Measurements from ENCODE around the gene PCSK5.

The PCSK5 gene

DNA sequence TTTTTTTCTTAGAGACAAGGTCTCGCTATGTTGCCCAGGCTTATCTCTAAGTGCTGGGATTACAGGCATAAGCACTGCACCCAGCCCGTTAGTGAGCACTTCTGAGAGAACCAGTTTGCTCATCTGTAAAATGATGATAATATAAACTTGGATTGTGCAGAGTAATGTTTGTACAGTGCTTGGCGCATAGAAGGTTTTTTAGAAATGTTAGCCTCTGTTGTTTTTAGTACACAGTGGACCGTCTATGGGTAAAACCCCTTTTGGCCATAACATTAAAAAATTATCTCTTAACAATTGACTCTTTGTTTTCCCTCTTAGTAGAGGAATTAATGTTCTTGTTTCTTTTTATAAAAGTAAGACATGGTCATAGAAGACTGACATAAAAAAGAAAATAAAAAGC is 202.1 kb downstream of the PCSK5 start:
- no peak for DNase-seq

DNA sequence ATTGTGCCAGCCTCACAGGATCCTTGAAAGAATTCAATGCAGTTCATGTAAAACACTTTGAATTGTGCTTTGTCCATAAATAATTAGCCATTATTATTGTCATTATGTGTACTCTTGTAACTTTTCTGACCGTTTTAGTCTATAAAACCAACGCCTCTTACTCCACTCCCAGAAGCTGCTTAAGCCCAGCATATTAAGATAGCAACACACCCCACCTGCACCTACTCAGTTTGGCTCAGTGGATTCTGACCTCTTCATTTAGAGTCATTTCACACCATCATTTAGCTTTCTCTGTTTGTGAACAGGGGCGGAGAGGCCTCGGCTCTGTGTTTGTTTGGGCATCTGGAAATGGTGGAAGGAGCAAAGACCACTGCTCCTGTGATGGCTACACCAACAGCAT is 205.1 kb downstream of the PCSK5 start:
- no peak for DNase-seq

DNA sequence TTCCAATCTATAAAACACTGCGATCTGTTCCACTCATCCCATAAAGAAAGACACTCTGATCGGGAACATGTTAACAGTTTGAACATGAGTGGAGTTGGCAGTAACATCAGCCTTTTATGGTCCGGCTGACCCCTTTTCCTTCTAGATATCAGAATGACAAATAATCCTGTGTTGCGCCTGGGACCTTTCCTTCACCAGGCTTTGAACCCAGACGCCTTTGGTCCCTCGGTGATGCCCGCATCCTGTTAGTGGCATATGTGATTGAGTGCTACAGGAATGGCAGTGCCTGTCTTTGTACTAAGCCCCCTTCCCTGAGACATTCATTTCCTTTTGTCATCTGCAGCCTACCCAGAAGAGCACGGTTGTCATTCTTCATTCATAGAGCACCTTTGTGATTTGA is 209.0 kb downstream of the PCSK5 start:
- no peak for DNase-seq

DNA sequence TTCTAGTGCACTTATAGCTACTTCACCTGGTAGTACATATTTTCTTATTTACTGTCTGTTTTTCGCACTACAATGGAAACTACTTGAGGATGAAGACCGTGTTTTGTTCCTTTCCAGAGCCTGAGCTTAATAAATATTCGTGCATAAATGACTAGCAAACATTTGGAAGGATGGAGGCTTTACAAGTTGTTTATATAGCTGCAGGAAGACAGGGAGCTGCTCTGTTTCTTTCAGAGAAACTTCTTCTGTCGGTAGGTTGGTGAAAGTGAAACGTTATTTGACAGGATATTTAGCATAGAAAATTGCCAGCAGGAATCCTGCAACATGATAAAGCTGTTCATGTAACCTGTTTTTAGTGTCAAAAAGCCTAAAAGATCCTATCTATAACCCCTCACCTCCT is 210.6 kb downstream of the PCSK5 start:
- DNase-seq: no peak

DNA sequence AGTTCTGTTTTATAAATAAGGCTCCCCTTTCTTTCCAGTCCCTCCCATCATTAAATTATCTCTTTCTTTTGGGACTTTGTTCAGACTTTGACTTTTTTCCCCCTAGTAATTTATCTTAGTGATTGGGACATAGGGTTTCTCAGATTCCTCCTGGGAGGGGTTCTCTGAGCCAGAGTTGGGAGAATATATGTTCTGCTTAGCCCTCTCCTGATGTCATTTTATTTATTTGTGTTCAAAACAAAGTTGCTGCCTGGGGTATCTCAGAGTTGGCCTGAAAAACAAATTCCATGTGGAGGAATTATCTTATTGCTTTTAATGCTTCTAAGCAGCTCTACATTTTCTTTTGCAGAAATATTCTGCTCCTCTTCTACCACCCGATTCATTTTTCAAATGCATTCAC is 211.0 kb downstream of the PCSK5 start:
- no peak for DNase-seq

DNA sequence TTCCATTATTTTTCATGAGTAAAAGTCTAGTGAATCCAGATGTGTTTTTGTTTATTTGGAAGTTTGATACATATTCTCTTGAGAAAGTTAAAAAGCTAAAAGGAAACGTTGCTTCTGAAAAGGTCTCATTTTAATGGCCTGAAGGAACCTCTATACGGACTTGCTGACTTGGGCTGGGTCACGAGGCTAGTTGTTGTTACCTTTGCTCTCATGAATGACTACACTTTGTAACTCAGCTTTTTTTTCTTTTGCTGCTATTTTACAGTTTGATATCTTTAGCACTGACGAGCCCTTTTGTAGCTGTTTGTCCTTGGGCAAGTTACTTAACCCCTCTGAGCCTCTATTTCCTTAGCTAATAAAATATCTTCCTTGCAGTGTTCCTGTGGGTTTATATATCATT is 211.5 kb downstream of the PCSK5 start:
- DNase-seq: no peak

DNA sequence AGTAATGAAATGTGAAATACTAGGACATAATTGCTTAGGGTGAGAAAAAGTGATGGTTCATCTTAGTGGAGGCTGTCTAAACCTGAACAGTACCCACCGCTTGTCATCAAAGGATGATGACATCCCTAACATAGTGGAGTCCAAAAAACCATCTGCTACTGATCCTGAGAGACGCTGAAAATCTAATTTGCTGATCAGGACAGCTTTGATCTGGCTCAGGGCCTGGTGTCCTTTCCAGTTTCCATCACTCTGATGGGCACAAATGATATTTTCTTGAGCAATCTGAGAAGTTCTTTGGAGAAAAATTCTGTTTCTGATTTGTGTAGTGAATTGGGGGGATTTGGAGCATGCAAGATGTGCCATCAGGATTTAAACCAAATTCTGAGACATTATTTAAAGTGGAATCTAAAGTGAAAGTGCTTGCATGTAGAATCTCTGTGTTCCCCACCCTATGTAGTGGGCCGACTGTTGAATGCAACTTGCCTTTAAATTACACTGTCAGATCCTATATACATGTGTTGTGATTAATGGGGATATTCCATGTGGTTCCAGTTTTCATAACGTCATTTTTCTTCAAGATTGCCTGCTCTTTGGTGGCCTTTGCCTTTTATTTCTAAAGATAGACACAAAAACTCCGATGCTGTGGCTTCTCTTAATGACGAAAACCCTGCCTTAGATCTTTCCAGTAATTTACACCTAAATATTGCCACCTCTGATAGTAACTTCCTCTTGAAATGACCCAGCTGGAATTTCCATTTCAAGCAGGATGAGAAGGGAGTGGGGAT is 213.2 kb downstream of the PCSK5 start:
- no peak for DNase-seq

DNA sequence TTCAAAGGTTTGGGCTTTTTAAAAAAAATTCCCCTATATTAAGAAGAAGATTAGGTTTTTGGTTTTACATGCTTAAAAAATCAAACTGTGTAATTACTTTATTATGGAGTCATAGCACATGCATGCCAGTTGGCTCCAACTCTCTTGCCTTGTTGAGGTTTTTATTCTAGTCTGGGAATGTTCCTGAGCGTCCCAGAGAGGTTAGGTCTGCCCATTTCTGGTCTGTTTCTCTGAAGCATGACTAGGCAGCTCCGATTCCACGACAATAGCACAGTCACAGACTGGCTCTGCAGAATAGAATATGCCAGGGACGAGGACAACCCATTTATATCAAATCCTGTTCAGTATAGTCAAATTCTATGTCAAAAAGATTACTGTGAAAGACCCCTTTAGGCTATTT is 217.0 kb downstream of the PCSK5 start:
- DNase-seq: no peak

DNA sequence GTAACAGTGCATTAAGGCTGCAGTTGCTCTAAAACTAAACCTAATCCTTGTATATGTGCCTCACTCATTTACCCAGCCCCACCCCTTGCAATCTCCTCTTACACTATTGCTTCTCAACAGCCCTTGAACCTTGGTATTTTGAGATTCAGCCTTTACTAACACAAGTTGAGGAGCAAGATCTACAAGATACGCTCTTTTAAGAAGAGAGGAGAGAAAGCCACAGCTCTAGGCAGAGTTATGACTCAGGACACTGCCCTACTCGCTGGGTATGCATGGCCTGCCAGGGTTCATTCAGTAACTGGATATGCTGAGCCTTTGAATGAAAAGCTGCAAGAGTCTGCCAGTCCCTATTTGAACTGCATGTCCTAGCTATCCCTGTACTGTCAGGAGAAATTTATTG is 219.5 kb downstream of the PCSK5 start:
- no peak for DNase-seq

DNA sequence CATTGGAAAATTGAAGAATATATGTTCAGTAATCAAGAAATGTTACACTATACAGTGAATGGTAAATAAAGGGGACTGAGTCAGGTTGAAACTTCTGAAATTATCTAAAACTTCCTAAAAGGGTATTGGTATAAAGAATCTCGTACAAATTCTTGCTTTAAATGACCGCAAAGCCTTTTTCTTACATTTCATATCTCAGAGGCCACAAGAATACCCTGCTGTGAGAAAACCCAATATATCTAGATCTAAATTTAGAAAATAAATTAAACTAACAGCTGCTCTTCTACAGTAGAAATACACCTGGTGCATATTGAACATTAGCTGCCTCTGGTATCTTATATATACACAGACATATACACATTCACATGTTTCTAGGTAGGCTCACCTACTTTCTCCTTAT is 221.7 kb downstream of the PCSK5 start:
- no peak for DNase-seq

DNA sequence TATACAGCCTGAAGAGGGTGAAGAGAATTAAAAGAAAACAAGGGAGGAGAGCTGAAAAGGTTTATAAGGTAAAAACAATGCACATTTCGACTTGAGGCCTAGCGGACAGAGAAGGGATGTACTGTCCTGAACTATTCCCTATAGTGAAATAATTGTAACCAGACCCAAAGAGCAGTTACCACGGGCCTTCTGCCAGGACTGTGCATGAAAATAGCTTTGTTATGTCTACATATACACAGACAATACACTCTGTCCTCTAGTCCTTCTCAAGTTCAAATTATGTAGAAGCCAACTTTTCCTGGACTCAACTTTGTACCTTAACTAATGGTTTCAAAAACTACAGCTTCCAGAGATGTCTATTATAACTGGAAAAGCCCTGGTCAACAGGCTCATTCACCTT is 223.7 kb downstream of the PCSK5 start:
- DNase-seq: no peak

DNA sequence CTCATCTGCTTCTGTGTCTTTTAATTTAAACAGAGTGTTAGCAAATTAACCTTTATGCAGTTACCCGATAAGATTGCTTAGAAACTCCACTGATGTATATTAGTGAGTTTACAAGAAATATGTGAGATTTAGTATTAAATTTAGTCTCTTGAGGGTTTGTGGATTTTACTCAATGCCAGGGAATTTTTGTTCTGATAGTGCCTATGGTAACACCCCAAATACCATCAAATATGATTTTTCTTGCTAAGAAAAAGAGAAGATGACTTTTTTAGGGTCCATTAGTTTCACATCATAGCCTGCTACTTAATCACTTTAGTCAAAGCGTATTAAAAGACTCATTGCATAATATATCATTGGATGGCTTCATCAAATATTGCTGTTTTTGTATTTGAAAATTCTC is 224.9 kb downstream of the PCSK5 start:
- DNase-seq: no peak

DNA sequence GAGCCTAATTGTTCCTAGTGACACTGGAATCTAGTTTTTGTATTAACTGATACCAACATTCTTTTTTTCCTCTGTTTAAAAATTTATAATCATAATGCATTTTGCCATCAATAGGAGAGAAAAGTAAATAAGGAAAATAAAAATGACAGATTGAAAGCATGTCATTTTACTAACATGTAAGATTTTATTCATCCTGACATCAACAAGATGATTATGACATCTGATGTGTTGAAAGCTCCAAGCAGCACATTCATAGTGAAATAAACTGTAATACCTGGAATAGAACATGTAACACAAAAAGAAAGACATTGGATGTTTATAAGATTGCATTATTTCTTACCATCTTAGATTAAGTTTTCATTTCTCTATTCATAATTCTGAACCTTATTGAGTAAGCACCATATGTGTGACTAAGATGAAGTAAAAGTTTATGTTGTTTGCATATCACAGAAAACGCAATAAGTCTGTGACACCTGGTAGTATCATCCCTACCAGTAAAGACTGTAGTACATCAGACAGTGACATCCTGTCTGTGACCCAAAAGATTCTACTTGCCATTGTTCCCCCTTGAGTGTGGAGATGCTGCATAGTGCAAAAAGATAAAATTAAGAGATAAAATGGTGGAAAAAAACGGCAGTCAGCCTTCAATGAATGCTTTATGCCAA is 225.6 kb downstream of the PCSK5 start:
- DNase-seq: no peak

DNA sequence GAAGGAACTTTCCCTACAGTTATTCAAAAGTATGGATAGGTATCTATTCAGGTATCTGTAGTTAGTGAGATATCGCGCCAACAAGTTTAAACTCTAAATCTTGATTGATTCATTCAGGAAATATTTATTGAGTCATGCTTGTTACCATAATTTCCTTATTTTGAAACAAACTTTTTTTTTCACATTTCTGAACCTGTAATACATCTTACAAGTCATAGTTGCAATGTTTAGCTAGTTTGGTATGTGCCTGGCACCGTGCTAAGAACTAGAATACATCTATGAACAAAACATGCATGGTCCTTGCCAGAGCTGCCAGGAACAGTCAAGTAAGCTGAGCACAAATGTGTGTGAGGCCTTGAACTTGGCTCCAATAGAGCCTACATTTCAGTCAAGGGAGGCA is 226.4 kb downstream of the PCSK5 start:
- DNase-seq: no peak

DNA sequence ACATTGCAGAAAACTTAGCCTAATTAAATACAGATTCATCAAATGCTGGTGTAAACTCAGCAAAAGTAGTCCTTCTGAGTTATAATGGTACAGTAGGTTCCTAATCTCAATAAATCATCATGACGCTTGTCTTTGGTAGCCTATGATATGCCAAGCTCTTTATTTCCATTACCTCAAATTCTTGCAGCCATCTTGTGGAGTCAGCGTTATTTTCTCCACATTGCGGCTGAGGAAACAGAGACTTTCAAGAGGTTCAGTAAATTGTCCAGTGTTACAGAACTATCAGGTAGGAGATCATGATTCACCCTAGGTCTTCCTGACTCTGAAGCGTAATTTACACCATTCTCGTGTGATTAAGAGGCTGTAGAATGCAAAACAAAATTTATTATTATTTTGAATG is 237.2 kb downstream of the PCSK5 start:
- no peak for DNase-seq

DNA sequence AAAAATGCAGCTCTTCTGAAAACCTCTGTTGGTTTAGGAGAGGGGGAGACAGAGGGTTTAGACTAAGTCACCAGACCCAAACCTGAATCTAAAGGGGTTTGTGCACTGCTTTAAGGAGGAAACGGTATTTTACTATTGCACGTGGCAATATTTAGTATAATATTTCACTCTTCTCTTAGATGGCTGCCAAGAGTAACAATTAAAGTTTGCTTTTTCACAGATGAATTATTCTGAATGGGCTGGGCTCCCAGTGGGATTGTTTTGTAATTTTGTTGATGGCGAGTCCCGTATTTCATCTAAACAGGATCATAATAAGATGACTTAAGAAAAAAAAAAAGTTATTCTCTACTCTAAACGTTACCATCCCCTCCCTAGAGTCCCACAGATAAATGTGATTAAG is 245.4 kb downstream of the PCSK5 start:
- DNase-seq: no peak

DNA sequence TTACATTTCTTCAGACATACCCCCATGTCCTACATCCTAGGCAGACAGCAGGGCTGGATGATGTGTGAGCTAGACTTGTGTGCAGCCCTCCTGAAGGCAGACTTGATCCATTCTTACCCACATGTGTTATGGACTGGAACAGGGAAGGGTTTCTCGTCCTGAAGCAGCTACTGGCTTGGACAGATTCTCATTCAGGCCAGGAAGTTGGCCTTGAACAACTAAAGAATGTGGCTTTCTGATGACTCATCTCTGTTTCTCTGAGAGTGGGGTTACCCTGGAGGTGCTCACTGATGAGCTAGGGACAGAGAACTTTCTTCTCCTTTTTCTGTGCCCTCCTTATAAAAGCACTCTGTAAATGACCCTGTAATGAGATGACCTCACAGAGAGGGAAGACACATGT is 246.5 kb downstream of the PCSK5 start:
- no peak for DNase-seq

DNA sequence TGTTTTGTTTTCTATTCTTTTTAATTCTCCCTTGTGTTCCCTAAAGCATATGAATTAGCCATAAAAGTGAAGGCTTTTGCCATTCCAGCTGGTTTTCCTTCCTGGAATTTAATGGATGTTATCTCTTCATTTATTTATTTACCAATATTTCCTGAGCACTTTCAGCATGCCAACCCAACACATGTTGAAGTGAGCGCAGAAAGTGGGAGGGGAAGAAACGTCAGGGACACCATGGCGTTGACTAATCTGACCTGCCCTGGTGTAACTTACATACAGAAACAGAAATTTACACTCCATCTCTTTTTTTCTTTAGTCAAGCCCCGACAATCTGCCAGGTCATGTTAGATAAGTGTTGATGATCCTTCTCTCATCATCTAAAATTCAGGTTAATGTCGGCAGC is 247.5 kb downstream of the PCSK5 start:
- DNase-seq: no peak

DNA sequence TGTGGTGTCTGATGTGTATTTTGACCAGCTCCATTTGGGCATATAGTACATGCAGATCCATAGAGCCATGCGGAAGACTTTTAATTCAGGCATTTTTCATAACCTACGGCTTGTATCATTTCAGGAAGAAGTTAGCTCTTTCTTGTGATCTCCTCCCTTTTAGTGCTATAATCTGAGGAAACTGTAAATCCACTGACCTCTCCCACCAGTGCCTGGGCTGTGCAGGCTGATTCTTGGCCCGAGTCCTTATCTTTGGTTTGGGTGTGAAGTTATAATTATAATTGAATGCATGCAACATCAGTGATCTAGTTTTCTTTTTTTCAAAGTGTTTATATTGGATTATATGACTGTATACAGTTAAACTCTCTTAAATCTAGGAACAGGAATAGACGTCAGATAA is 247.9 kb downstream of the PCSK5 start:
- no peak for DNase-seq

DNA sequence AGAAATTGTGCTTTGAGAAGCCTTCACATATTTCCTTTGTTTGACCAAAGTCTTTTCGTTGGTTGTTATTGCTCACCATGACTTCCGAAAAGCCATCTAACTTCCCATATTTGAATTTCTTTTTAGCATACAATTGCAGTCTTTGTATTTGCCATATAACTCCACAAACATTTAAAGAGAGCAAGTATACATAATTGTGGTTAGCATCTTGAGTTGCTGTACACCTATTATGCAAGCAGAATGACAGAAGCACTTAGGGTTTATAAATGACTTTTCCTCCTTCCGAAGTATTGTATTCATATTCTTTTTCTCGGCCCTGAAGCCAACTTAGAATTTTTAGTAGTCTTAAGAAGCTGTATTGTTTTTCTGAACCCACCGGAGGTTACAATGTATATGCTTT is 253.4 kb downstream of the PCSK5 start:
- DNase-seq: no peak

DNA sequence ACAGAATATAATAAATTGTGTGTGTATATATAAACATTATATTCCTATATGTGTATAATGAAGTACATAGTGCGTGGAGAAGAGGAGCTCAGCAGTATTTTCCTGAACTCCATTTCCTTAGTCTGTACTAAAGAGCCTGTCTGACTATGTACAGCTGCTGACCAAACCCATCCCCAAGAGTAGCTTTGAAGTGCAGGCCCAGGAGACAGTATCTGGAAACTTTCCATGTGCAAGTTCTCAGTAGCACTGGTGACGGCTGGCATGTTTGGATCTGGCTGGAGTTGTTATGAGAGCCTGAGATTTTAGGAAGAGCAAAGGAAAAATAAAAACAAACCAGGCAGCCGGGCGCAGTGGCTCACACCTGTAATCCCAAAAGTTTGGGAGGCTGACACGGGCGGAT is 259.5 kb downstream of the PCSK5 start:
- DNase-seq: no peak

DNA sequence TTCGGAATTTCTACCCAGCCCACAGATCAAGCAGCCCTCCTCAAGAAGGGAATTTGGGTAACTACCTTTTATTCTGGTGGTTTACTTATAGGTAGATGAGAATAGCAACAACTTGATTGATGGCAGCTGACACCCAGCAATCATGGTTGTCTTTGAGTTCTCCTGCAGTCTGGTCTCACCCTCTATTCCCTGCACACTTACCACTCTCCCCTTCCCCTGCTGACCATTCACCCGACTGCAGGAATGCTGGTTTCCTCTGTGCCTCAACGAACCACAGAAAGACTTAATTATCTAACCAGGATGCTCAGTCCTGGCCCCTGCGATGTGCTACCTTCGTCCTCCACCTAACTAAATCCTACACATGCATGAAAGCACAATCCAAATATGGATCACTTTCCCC is 260.8 kb downstream of the PCSK5 start:
- no peak for DNase-seq

DNA sequence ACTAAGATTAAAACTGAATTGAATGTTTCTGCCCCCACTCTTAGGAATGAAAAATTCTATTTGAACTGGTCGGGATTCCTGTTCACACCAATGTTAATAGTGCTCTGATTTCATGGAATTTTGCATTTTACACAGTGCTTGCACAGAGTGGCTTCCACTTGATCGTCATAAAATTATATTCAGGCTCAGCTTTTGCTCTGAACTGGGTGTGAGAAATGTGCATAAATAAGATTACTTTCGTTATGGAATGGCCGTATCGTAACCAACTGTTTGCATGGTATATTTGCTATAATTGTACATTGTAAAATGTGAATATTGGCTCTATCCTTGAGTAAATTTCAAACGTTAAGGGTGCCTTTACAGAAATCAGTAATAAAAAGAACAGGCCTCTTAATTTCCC is 262.9 kb downstream of the PCSK5 start:
- DNase-seq: no peak

DNA sequence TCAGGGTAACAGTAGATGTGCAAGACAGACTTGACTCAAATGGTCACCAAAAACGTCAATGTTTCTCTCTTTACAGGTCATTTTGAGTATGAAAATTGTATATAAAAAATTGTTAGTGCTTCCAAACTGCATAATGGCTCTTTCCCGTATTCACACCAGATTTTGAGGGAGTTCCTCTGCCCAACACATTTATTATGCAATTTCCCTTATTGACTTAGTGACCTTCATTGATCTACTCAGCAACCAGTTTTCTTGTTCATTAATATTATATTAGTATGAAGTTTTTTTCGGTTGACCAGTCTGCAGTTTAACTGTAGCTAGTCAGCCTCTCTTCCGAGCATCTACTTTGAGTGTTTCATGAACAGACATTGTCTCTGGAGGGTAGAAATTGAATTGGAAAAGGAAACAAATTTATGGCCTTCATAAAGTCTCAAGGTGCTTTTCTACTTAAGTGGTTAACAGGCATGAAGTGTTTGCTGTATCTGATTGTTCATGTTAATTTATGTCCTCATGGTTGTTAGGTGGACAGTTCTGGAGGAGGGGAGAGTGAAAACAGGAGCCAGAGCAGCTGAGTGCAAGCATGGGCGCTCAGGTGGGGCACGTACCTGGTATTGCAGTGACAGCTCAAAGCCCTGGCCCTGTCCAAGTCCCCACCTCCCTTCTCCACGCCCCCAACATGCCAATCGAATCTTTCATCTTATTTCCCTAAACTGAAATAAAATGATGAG is 263.6 kb downstream of the PCSK5 start:
- no peak for DNase-seq

Measured in NCI-H1694 treated with DMSO at 0.1 percent for 48 hours (cell line).